Neural cell (in vitro differentiated cells): ENCODE measurements around the gene JPH4.

Experiments
- EP300 ChIP-seq: fragments of 450-650 bp; conservative IDR thresholded peaks from 2 replicates; pipeline ENCODE4 v1.6.1; 2014; ENCODE audit warnings: antibody characterized with exemption, mild to moderate bottlenecking, moderate library complexity; ENCODE audit not compliant: poor library complexity, severe bottlenecking
- EZH2 ChIP-seq: fragments of 200-600, 300-800 bp; shearing (Covaris generic), sonication (generic); IDR thresholded peaks from 2 replicates; pipeline ENCODE4 v1.6.1; 2014; ENCODE audit warnings: antibody characterized with exemption, low read length, borderline replicate concordance, mild to moderate bottlenecking; ENCODE audit not compliant: insufficient read depth, poor library complexity, severe bottlenecking
- POLR2AphosphoS5 ChIP-seq: IDR thresholded peaks from 2 replicates; pipeline ENCODE4 v1.6.1; 2012
- RAD21 ChIP-seq: fragments of 450-650 bp; conservative IDR thresholded peaks from 2 replicates; pipeline ENCODE4 v1.6.1; 2014; ENCODE audit warnings: antibody characterized with exemption, mild to moderate bottlenecking, moderate library complexity
- REST ChIP-seq: IDR thresholded peaks from 2 replicates; pipeline ENCODE4 v1.6.1; 2012; ENCODE audit warnings: borderline replicate concordance
- TAF1 ChIP-seq: IDR thresholded peaks from 2 replicates; pipeline ENCODE4 v1.6.1; 2012; ENCODE audit warnings: low read depth
- TF ChIP-seq, protein P1 (sequence below): fragments of 450-650 bp; IDR thresholded peaks from 2 replicates; pipeline ENCODE4 v1.5.1; 2014; ENCODE audit warnings: antibody characterized with exemption, mild to moderate bottlenecking, moderate library complexity; ENCODE audit not compliant: poor library complexity, severe bottlenecking

GRCh38 chr14:23615856-23616255 lies 37.3 kb upstream of the JPH4 start:
- TF ChIP-seq, protein P1, sequence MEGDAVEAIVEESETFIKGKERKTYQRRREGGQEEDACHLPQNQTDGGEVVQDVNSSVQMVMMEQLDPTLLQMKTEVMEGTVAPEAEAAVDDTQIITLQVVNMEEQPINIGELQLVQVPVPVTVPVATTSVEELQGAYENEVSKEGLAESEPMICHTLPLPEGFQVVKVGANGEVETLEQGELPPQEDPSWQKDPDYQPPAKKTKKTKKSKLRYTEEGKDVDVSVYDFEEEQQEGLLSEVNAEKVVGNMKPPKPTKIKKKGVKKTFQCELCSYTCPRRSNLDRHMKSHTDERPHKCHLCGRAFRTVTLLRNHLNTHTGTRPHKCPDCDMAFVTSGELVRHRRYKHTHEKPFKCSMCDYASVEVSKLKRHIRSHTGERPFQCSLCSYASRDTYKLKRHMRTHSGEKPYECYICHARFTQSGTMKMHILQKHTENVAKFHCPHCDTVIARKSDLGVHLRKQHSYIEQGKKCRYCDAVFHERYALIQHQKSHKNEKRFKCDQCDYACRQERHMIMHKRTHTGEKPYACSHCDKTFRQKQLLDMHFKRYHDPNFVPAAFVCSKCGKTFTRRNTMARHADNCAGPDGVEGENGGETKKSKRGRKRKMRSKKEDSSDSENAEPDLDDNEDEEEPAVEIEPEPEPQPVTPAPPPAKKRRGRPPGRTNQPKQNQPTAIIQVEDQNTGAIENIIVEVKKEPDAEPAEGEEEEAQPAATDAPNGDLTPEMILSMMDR: no peak
- TF ChIP-seq POLR2AphosphoS5 (no peak), EP300 (no peak), TAF1 (no peak), RAD21 (no peak), REST (no peak), EZH2 (no peak)
